ENCODE measurements around the gene SPATA33.
A peak's percentile ranks its signal among the peaks of the same experiment; 100 is the strongest.
"Not testable (repeated sequence)": the region's sequence is repeated elsewhere in the genome, so short reads cannot be mapped to it uniquely, and the experiment has no call there.

The SPATA33 gene

GRCh38 chr16:89667000-89667399 lies 9.4 kb downstream of the SPATA33 start:
- DNase-seq: not testable (repeated sequence)

GRCh38 chr16:89667633-89668032 lies 10.0 kb downstream of the SPATA33 start:
- no peak for DNase-seq

GRCh38 chr16:89668790-89669158 lies 11.1 kb downstream of the SPATA33 start:
- no peak for DNase-seq

GRCh38 chr16:89669755-89670154 lies 12.1 kb downstream of the SPATA33 start:
- no peak for DNase-seq

- no peak for DNase-seq
Measured at GRCh38 chr16:89670496-89671431, 13.1 kb downstream of the SPATA33 start.

- DNase-seq: not testable (repeated sequence)
Measured at GRCh38 chr16:89671565-89671964, 13.9 kb downstream of the SPATA33 start.

- DNase-seq: no peak
Measured at GRCh38 chr16:89672177-89672941, 14.7 kb downstream of the SPATA33 start.

- DNase-seq: no peak
Measured at GRCh38 chr16:89678258-89678657, 20.6 kb downstream of the SPATA33 start.

- no peak for DNase-seq
Measured at GRCh38 chr16:89685916-89686315, 28.3 kb downstream of the SPATA33 start.

GRCh38 chr16:89686520-89687091 lies 29.0 kb downstream of the SPATA33 start, which contains the start of gene CDK10:
Gene CDK10, plus strand, starts transcription at chr16:89686689. Its CDS starts 22 bp downstream, at chr16:89686711.
- DNase-seq: peak; percentile 87

- no peak for DNase-seq
Measured at GRCh38 chr16:89687092-89687940, 29.7 kb downstream of the SPATA33 start.

GRCh38 chr16:89688395-89688794 lies 30.8 kb downstream of the SPATA33 start:
- DNase-seq: no peak

GRCh38 chr16:89689142-89689541 lies 31.5 kb downstream of the SPATA33 start:
- no peak for DNase-seq

GRCh38 chr16:89689621-89690020 lies 32.0 kb downstream of the SPATA33 start:
- not testable (repeated sequence) for DNase-seq

GRCh38 chr16:89690392-89690901 lies 32.8 kb downstream of the SPATA33 start:
- no peak for DNase-seq

- DNase-seq: no peak
Measured at GRCh38 chr16:89691231-89691985, 33.8 kb downstream of the SPATA33 start.

- no peak for DNase-seq
Measured at GRCh38 chr16:89691986-89692569, 34.4 kb downstream of the SPATA33 start.

- DNase-seq: no peak
Measured at GRCh38 chr16:89693289-89693731, 35.7 kb downstream of the SPATA33 start.

GRCh38 chr16:89693931-89694783 lies 36.5 kb downstream of the SPATA33 start:
- DNase-seq: no peak

- not testable (repeated sequence) for DNase-seq
Measured at GRCh38 chr16:89694784-89695085, 37.1 kb downstream of the SPATA33 start.
